IPS-NIHi7 (cell line): ENCODE results near the gene PRSS33.
A peak's percentile ranks its signal among the peaks of the same experiment; 100 is the strongest.

Experiments
- DNase-seq: peaks from one replicate; pipeline ENCODE4 v3.0.0; 2012; ENCODE audit warnings: mixed read lengths; ENCODE audit errors: extremely low spot score

The PRSS33 gene

DNA sequence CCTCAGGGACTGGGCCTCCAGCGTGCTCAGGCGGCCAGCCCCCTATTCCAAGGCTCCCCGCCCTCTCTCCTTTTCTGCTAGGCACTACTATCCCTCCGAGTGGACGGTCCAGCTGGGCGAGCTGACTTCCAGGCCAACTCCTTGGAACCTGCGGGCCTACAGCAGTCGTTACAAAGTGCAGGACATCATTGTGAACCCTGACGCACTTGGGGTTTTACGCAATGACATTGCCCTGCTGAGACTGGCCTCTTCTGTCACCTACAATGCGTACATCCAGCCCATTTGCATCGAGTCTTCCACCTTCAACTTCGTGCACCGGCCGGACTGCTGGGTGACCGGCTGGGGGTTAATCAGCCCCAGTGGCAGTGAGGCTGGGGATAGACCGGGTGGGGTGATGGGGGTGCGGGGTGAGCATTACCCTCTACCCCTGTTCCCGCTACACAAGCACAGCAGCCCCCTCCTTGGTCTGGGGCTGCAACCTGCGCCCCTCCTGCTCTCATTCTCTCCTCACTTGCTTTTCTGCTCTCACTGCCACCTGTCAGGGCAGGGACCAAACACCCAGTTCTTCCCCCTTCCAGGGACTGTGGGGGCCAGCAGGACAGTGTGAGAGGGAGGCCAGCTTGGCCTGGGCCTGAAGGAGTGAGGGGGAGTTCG is 12.0 kb upstream of the PRSS33 start:
- DNase-seq, result no peak

DNA sequence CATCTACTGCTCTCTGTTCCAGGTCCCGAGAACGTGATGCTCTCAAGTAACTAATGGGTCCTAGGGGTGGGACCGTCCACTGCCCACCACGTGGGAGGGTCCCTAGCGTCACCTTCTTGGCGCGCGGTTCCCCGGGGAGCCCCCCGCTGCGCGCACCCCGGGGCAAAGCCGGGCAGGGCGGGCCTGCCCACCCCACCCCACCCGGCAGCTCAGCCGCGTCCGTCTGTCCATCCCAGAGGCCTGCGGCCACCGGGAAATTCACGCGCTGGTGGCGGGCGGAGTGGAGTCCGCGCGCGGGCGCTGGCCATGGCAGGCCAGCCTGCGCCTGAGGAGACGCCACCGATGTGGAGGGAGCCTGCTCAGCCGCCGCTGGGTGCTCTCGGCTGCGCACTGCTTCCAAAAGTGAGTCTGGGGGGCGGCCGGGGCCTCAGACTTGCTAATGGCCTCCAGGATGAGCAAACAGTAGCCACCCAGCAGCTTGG is 11.4 kb upstream of the PRSS33 start:
- no peak for DNase-seq

DNA sequence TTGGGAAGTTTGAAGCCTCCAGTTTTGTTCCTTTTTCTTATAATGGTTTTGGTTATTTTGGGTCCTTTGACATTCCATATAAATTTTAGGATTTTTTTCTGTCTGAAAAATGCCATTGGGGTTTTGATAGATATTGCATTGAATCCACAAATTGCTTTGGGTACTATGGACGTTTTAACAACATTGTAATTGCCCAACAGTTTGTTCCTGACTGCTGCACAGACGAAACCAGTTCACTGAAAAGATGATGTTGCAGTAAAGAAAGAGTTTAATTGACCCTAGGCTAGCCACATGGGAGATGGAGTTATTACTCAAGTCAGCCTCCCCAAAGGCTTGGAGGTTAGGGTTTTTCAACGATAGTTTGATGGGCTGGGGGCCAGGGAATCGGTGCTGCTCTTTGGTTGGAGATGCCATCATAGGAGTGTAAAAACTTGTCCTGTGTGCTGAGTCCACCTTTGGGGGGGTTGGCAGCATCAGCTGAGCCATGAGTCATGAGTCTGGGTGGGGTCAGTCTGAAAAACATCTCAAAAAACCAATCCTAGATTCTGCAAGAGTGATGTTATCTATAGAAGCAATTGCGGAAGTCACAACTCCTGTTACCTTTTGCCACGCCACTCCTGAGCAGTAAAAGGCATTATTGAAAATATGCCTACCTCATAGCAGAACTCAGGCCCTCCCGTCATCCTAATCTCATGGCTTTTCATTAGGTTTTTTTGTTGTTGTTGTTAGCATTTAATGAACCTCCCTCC is 8.2 kb upstream of the PRSS33 start:
- no peak for DNase-seq

DNA sequence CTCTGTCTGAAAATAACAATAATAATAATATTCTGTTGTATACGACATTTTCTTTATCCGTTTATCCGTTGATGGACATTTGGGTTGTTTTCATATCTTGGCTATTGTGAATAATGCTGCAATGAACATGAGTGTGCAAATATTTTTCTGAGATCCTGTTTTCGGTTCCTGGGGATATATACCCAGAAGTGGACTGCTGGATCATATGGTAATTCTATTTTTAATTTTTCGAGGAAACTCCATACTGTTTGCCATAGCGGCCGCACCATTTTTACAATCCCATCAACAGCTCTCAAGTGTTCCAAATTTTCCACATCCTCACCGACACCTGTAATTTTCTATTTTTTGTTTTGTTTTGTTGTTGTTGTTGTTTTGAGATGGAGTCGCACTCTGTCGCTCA is 5.6 kb upstream of the PRSS33 start:
- DNase-seq, result no peak

DNA sequence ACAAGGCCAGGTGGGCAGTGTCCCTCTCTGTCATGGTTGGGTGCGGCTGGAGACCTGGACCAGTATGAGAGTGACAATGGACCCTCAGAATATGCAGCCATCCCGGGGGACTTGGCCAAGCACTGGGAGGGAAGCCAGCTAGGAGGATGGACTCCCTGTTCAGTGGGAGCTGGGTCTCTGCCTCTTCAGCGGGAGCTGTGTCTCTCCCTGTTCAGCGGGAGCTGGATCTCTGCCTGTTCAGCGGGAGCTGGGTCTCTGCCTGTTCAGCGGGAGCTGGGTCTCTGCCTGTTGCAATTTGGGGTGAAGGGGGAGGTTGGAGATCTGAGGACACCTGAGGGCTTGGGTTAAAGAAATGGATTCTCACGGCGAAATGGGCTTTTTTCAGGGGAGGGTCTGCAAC is 3.8 kb upstream of the PRSS33 start:
- DNase-seq, result no peak

DNA sequence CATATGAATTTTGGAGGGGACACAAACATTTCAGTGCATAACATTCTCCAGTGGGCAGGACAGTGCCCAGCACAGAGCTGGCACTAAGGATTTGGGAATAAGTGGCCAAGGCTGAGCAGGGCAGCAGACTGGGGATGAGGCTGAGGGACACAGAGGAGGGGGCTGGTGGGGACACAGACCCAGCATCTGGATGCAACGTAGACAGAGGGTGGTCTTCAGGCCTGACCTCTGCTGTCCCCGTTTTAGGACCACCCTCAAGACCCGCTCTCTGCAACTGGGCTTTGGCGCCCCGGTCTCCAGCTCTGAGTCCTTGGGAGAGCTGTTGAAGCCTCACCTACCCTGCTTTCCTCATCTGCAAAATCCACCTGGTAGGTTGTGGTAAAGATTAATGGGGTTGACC is 3.3 kb upstream of the PRSS33 start:
- no peak for DNase-seq

DNA sequence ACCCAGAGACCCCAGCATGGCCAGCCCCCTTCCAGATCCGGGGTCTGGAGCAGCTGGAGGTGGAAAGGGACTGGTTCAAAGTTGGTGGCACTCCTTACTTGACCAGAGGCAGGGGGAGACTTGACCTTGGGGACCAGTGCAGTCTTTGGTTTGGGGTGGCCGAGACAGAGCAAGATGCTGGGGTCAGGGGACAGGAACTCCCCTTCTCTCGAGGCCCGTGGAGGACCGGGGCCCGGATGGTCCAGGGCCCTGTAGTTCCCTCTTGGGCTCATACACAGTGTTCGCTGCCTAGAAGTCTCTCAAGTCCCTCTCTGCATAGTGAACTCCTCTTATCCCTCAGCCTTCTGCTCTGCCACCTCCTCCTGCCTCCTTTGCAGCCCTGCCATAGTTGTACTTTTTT is 601 bp upstream of the PRSS33 start:
- DNase-seq, result no peak

DNA sequence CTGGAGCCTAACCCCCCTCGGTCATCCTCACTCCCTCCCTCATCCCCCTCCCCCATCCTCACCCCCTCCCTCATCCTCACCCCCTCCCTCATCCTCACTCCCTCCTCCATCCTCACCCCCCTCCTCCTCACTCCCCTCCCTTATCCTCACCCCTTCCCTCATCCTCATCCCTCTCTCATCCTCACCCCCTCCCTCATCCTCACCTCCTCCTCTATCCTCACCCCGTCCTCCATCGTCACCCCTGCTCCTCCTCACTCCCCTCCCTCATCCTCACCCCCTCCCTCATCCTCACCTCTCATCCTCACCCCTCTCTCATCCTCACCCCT is 571 bp downstream of the PRSS33 start:
- no peak for DNase-seq

DNA sequence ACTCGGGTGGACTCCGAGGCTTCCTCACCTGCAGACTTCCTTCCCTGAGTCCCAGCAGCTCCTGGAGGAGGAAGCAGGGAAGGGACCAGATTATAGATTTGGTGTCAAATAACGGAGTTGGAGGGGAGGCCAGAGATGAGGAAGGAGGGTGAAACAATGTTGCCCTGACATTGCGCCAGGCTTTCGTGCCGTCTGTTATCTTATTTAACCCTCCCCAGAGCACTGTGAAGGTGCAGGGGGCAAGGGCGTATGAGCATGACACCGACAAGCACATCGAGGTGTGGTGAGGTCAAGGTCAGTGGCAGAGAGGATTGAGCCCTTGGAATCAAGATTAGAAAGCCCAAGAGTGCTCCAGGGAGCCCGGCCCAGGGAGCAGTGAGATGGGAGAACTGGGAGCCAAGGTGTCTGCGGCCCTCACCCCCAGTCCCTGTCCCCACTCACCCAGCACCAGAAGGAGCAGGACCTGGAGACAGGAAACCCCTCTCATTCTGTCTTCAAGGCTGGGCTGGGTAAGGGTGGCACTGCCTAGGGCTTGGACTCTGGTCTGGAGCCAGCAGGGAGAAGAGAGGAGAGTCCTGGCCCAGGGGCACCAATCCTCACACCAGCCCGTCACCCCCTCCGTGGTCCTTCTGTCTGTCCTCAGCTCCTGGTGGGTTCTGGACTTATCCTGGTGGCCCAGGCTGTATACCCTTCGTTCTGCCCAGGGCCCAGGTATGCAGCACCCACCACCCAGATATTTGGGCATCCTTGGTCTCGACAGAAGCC is 1.1 kb downstream of the PRSS33 start:
- no peak for DNase-seq

DNA sequence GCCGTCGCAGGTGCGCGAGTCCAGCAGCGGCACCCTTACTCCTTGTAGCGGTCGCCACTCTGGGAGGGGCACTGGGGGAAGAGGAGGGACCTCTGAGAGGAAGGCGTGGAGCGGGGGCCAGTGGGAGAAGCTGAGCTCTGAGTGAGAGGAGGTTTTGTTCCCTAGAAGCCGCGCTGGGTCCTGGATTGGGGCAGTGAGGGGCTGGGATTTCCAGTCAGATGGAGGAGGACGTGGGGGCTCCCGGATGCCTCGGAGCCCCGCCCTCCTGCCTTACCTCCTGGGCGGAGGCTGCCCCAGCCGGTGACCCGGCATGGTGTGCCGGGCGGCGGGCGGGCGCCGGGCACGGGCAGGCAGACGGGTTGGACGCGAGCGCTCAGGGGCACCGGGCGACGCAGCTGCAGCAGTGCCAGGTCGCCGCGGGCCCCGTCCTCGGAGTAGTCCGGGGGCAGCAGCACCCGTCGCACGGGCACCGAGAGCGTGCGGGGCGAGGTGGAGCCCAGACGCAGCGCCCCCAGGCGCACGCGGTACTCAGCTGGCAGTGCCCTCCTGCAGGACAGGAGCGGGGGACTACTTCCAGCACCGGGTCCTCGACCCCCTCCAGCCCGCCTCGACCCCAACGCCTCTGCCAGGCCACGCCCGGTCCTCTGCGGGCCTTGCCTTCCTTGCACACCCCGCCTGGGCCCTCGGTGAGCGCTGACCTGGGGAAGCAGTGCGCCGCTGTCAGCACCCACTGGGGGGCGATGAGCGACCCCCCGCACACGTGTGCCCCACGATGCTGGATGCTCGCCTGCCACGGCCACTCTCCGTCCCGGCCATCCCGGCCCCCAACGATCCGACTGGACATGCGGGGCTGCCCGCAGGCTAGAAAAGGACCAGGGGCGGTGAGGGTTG is 2.0 kb downstream of the PRSS33 start:
- DNase-seq, result no peak

DNA sequence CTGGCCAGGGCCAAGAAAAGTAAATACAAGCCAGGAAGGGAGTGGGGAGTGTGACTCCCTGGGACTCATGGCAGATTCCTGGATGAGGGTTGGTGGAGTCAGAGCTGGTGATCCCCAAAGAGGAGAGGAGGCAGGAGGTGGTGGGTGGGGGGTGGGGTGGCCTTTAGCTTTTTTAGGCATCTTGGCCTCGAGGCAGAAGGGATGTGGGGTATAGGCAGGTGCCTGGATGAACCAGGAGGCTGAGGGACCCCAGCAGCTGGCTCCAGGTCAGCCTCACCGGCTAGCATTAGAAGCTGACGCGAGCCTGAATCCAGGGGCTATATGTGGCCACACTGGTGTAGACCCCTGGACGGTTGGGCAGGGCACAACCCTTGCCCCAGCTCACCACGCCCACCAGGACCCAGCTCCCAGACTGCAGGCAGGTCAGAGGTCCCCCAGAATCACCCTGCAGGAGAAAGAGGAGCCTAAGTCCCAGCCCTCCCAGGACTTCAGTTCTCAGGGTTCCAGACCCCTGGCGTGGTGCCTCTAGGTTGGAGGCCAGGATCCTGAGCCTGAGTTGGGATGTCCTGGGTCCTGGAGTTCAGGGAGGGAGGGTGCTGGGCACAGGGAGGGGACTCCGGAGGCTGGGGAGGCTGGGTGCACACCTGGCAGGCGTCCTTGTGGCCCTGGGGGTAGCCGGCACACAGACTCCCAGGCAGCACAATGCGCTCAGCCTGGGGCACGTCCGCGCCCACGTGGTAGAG is 2.8 kb downstream of the PRSS33 start:
- DNase-seq, result no peak

DNA sequence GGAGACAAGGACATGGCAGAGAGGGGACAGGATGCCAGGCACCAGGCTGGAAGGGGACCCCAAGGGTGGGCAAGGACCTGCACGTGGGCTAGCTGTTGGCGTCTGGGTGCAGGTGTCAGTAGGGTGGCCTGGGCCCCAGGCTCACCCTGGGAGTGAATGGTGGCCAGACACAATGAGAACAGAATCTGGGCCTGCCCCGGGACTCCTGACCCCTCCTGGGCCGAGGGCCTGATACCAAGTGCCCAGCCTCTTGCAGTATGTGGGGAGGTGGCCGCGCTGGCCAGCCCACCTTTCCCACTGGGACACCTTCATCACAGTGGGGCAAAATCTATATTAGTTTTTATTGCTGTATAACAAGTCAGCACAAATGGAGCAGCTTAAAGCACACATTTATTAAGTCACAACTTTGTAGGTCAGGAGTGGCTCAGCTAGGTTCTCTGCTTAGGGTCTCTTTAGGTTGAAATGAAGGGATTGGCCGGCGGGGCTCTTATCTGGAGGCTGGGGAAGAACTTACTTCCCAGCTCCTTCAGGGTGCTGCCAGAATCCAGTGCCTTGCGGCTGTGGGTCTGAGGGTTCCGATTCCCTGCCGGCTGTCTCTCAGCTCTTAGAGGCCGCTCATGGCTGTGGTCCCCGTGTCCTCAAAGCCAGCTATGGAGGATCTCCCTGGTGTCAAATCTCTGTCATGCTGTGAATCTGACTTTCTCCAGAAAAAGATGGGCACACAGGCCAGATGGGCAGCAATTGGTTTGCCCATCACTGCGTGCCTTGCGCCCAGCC is 3.6 kb downstream of the PRSS33 start:
- no peak for DNase-seq

DNA sequence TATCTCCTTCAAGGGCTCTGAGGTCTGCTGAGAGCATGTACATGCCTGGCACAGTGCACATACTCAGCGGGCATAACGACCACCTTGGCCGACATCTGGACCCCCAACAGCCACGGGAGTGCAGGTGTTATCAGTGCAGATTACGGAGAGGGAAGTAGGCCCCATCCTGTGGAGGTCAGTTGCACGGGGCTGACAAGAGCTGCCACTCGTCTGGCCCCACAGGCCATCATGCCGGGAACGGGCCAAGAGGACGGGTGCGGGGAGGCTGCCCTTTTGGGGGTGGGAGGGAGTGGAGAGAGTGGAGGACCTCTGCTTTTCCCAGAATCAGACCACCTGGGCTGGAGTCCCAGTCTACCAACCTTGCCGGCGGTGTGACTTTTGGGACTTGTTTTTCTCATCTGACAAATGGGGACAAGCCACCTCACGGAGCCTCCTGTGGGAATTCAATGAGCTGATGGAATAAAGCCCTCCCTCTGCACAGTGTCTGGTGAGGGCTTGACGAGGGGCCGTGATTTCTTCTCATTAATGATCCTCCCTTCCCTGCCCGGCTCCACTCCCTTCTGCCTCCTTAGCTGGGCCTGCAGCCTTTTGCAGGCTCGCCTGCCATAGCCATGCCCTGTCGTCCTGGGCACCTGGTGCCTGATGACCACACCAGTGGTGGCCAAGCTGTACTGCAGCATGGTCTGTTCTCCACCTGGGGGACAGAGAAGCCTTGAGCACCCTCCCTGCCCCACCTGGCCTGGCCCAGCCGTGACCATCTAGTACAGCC is 4.6 kb downstream of the PRSS33 start:
- no peak for DNase-seq

DNA sequence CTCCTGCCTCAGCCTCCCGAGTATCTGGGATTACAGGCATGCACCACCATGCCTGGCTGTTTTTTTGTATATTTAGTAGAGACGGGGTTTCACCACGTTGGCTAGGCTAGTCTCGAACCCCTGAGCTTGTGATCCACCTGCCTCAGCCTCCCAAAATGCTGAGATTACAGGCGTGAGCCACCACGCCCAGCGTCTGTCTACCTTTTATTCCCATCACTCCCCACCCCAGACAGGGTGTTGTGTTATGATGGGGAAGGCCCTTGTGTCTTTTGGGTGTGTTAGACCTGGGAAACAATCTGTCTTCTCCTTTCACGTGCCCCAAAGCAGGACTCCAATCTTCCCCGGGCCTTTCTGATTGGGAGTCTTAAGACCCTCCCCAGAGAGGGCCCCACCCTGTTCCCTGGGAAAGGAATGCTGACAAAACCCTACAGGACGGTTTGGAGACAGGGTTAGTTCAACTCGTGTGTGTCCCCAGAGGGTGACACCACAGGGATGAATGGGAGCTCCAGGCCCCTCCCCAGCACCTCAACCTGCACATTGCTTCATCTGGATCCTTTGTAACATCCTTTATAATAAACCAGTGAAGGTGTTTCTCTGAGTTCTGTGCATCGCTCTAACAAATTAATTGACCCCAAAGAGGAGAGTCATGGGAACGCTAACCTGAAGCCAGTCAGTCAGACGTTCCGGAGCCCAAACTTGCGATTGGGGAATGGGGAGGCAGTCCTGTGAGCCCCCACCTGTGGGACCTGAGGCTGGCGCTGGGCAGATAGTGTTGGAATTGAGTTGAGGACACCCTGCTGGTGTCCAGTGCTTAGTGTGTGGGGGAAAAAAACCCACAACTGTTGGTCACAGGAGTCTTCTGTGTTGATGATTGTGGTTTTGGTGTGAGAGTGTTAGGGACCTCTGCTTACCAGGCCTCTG is 7.1 kb downstream of the PRSS33 start:
- DNase-seq, result no peak

DNA sequence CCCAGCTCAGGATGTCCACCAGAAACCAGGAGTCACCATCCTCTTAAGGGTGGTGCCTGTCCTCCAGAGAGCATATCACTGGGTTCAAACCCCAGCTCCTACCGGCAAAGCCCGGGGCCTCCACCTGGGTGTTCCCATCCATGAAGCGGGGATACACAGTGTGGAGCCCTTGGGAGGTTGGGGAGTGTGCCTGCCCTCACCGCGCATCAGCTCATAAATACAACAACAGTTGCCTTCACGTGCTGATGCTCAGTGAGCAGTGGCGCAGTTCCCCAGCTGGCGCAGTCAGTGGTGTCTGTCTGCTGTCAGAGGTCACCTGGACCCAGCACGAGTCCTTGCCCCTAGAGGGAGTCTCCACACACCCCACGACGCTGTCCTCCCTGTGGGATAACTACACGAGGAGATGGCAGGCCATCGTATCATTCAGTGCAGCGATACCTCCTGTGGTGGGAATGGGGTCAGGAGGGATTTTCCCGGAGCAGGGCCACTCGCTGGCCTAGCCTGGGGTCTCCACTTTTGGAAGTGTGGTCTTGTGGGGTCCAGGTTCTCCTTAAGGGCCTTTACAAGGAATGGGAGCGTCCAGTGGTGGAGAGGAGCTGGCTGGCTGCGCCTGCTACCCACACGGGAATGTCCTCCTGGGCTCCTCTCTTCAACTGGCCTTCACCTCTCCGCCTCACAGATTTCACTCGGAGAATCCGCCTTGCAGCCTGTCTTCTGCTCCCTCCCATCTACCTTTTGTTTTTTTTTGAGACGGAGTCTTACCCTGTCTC is 8.0 kb downstream of the PRSS33 start:
- DNase-seq, result no peak

DNA sequence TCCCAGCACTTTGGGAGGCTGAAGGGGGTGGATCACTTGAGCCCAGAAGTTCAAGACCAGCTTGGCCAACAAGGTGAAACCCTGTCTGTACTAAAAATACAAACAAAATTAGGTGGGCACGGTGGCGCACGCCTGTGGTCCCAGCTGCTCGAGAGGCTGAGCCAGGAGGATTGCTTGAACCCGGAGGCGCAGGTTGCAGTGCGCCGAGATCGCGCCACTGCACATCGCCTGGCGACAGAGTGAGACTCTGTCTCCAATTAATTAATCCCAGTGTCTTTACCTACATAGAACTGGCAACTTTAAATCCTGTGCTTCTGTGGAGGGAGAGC is 8.8 kb downstream of the PRSS33 start:
- no peak for DNase-seq

DNA sequence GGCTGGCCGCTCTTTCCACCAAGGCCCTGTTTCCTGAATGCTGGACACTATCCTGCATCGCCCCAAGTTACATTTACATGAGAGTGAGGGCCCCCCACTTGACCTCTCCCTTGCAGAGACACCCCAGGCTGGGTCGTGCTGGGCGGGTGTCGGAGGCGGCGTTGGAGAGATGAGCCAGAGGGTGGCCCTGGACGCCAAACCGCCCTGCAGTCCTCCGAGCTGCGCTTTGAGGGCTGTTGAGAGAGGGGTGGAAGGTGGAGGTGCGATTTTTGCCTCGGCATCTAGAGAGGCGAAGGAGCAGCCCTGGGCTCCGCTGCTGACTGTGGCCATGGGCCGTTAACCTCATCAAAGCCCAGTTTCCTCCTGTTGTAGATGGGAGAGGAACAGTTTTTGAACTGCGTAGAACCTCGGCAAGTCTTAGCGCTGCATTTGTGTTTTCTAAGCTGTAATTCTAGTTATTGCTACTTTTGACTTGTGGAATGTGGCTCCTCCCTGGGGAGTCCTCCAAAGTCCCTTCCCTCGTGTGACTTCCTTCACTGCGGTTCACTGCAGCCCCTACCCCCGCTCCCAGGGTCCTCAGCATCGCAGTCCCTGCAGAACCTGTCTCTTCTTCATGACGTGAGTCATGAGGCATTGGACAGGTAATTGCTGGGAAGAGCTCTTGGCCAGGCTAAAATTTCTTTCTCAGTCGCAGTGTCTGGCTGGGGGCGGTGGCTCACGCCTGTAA is 9.3 kb downstream of the PRSS33 start:
- DNase-seq, result peak; percentile 56
